NCI-H2171 (cell line): Measurements from ENCODE around the gene TRPM7.
"Not testable (repeated sequence)": the region's sequence is repeated elsewhere in the genome, so short reads cannot be mapped to it uniquely, and the experiment has no call there.

Source experiments
- DNase-seq: peaks from one replicate; lab custom pipeline; 2025; lab: John Stamatoyannopoulos, UW

TRPM7 gene

GRCh38 chr15:50686469-50687301 is at the start of gene TRPM7:
TRPM7 (minus strand) TSS chr15:50686797; CDS start chr15:50686533, 264 bp downstream.
- peak; percentile 87 for DNase-seq

- no peak for DNase-seq
These were observed 48.6 kb upstream of the TRPM7 start for GRCh38 chr15:50735156-50735555.

- DNase-seq = no peak
These were observed 39.7 kb upstream of the TRPM7 start for GRCh38 chr15:50726315-50726714.

GRCh38 chr15:50718700-50719125 is 32.1 kb upstream of the TRPM7 start:
- DNase-seq = no peak

- DNase-seq = no peak
These were observed 25.4 kb upstream of the TRPM7 start for GRCh38 chr15:50712018-50712417.

GRCh38 chr15:50710585-50710984 is 24.0 kb upstream of the TRPM7 start:
- no peak for DNase-seq

GRCh38 chr15:50707878-50708427 is 21.4 kb upstream of the TRPM7 start:
- DNase-seq = no peak

- DNase-seq = no peak
These were observed 16.3 kb upstream of the TRPM7 start for GRCh38 chr15:50702762-50703334.

GRCh38 chr15:50698101-50698500 is 11.5 kb upstream of the TRPM7 start:
- no peak for DNase-seq

GRCh38 chr15:50697109-50697797 is 10.7 kb upstream of the TRPM7 start:
- no peak for DNase-seq

GRCh38 chr15:50694634-50695165 is 8.1 kb upstream of the TRPM7 start:
- not testable (repeated sequence) for DNase-seq

GRCh38 chr15:50687302-50687902 is 805 bp upstream of the TRPM7 start:
- no peak for DNase-seq

GRCh38 chr15:50685976-50686468 is 575 bp downstream of the TRPM7 start:
- peak; percentile 66 for DNase-seq

GRCh38 chr15:50685191-50685975 is 1.2 kb downstream of the TRPM7 start:
- no peak for DNase-seq

GRCh38 chr15:50681467-50681866 is 5.1 kb downstream of the TRPM7 start:
- DNase-seq = no peak

- DNase-seq = no peak
These were observed 9.7 kb downstream of the TRPM7 start for GRCh38 chr15:50676799-50677483.

GRCh38 chr15:50675535-50676144 is 11.0 kb downstream of the TRPM7 start:
- no peak for DNase-seq

GRCh38 chr15:50670115-50670514 is 16.5 kb downstream of the TRPM7 start:
- DNase-seq = no peak

GRCh38 chr15:50669611-50670010 is 17.0 kb downstream of the TRPM7 start:
- no peak for DNase-seq

- no peak for DNase-seq
These were observed 20.7 kb downstream of the TRPM7 start for GRCh38 chr15:50665938-50666337.
